GM19239 (cell line): ENCODE results near the gene CEP68.
"Not testable (repeated sequence)": the region's sequence is repeated elsewhere in the genome, so short reads cannot be mapped to it uniquely, and the experiment has no call there.

Experiments
- DNase-seq: peaks from one replicate; pipeline ENCODE4 v3.0.0; 2011; ENCODE audit warnings: low spot score; ENCODE audit not compliant: insufficient read length
- FAIRE-seq: peaks from 2 replicates; lab custom pipeline; 2011; peaks lifted over from hg19 to GRCh38; lab: Jason Lieb, UNC

The CEP68 gene

GRCh38 chr2:65056215-65057053, at the start of gene CEP68:
Gene CEP68 (plus strand): TSS chr2:65056416. CDS start chr2:65069445, 13,029 bp downstream.
- peak; percentile 93 for DNase-seq
- peak; percentile 88 for FAIRE-seq

- DNase-seq: no peak
Measured at GRCh38 chr2:65013776-65014175, 42.4 kb upstream of the CEP68 start.

GRCh38 chr2:65015731-65016130, 40.5 kb upstream of the CEP68 start:
- FAIRE-seq: no peak
- no peak for DNase-seq

More at GRCh38 chr2:65013776-65014175, 42.4 kb upstream of the CEP68 start:
- no peak for FAIRE-seq

GRCh38 chr2:65016789-65017188, 39.4 kb upstream of the CEP68 start:
- DNase-seq (no peak), FAIRE-seq (peak; percentile 89)

GRCh38 chr2:65017335-65017734, 38.9 kb upstream of the CEP68 start:
- DNase-seq (no peak), FAIRE-seq (peak; percentile 85)

GRCh38 chr2:65018141-65018582, 38.1 kb upstream of the CEP68 start:
- DNase-seq (no peak), FAIRE-seq (no peak)

- DNase-seq (no peak), FAIRE-seq (no peak)
Measured at GRCh38 chr2:65019010-65019409, 37.2 kb upstream of the CEP68 start.

GRCh38 chr2:65019675-65020195, 36.5 kb upstream of the CEP68 start:
- no peak for DNase-seq
- FAIRE-seq: no peak

GRCh38 chr2:65020251-65020650, 36.0 kb upstream of the CEP68 start:
- DNase-seq, FAIRE-seq: not testable (repeated sequence)

GRCh38 chr2:65020943-65021528, 35.2 kb upstream of the CEP68 start:
- DNase-seq: no peak
- FAIRE-seq: no peak

GRCh38 chr2:65021709-65022108, 34.5 kb upstream of the CEP68 start:
- FAIRE-seq (no peak), DNase-seq (no peak)

- DNase-seq (no peak), FAIRE-seq (no peak)
Measured at GRCh38 chr2:65022189-65022588, 34.0 kb upstream of the CEP68 start.

GRCh38 chr2:65023742-65024141, 32.5 kb upstream of the CEP68 start:
- no peak for DNase-seq
- no peak for FAIRE-seq

GRCh38 chr2:65024149-65024829, 31.9 kb upstream of the CEP68 start:
- no peak for FAIRE-seq
- no peak for DNase-seq

GRCh38 chr2:65025453-65026123, 30.6 kb upstream of the CEP68 start:
- peak; percentile 68 for FAIRE-seq
- no peak for DNase-seq

- FAIRE-seq: no peak
- DNase-seq: no peak
Measured at GRCh38 chr2:65026154-65026553, 30.1 kb upstream of the CEP68 start.

GRCh38 chr2:65026704-65027464, 29.3 kb upstream of the CEP68 start:
- peak; percentile 75 for FAIRE-seq
- no peak for DNase-seq

GRCh38 chr2:65027616-65028244, 28.5 kb upstream of the CEP68 start:
- peak; percentile 23 for FAIRE-seq
- no peak for DNase-seq
